Measurements from ENCODE around the gene SLC7A4. TPM values are rescaled to one million over a fixed set of nuclear protein-coding genes. Genes with fewer than 3 reads are reported as not detected.
"Not testable (repeated sequence)": the region's sequence is repeated elsewhere in the genome, so short reads cannot be mapped to it uniquely, and the experiment has no call there.

The SLC7A4 gene
- total RNA-seq, 1 donor: 0.36 TPM

- not testable (repeated sequence) for H3K79me2 ChIP-seq (ENCODE audit: insufficient read depth, low read length); H3K27ac ChIP-seq (ENCODE audit: low read depth, low read length); H3K4me1 ChIP-seq (ENCODE audit: insufficient read depth, low read length); H3K36me3 ChIP-seq (ENCODE audit: insufficient read depth, low read length); H3K4me3 ChIP-seq (ENCODE audit: insufficient read depth, low read length); H4K20me1 ChIP-seq (ENCODE audit: insufficient read depth, low read length); DNase-seq (ENCODE audit: insufficient read length, low spot score, missing footprints); H3K9me3 ChIP-seq (ENCODE audit: low read depth, low read length); H3K4me2 ChIP-seq (ENCODE audit: insufficient read depth, low read length); H2AFZ ChIP-seq (ENCODE audit: low read length)
- H3K27me3 ChIP-seq (ENCODE audit: insufficient read depth, low read length): peaks cover 13% of the 10 kb centered on the region
Observed at GRCh38 chr22:21060363-21060762, 28.0 kb upstream of the SLC7A4 start.

GRCh38 chr22:21055880-21056319 lies 23.5 kb upstream of the SLC7A4 start:
- no peak for TF ChIP-seq CTCF (IDR thresholded peaks at IDR 0.05; ENCODE audit: extremely low read depth, low read depth, low read length)
- H3K27me3 ChIP-seq (ENCODE audit: insufficient read depth, low read length): peaks cover 12% of the 10 kb centered on the region
- H2AFZ ChIP-seq (ENCODE audit: low read length): no peak overlapping the region
- H3K9me3 ChIP-seq (ENCODE audit: low read depth, low read length): no peaks in the 10 kb centered on the region
- H3K4me2 ChIP-seq (ENCODE audit: insufficient read depth, low read length): no peak overlapping the region
- H3K27ac ChIP-seq (ENCODE audit: low read depth, low read length): no peak overlapping the region
- no peaks in the 10 kb centered on the region for H4K20me1 ChIP-seq (ENCODE audit: insufficient read depth, low read length)
- no peaks in the 10 kb centered on the region for H3K79me2 ChIP-seq (ENCODE audit: insufficient read depth, low read length)
- H3K4me1 ChIP-seq (ENCODE audit: insufficient read depth, low read length): no peaks in the 10 kb centered on the region
- no peaks in the 10 kb centered on the region for H3K36me3 ChIP-seq (ENCODE audit: insufficient read depth, low read length)
- no peak for DNase-seq (ENCODE audit: insufficient read length, low spot score, missing footprints)
- H3K4me3 ChIP-seq (ENCODE audit: insufficient read depth, low read length): no peak overlapping the region

- Histone ChIP-seq H3K4me3 (ENCODE audit: insufficient read depth, low read length) (no peak overlapping the region), H3K27ac (ENCODE audit: low read depth, low read length) (no peak overlapping the region), H3K36me3 (ENCODE audit: insufficient read depth, low read length) (no peaks in the 10 kb centered on the region), H3K27me3 (ENCODE audit: insufficient read depth, low read length) (peaks cover 12% of the 10 kb centered on the region), H4K20me1 (ENCODE audit: insufficient read depth, low read length) (no peaks in the 10 kb centered on the region), H2AFZ (ENCODE audit: low read length) (no peak overlapping the region), H3K79me2 (ENCODE audit: insufficient read depth, low read length) (no peaks in the 10 kb centered on the region), H3K4me2 (ENCODE audit: insufficient read depth, low read length) (no peak overlapping the region), H3K4me1 (ENCODE audit: insufficient read depth, low read length) (no peaks in the 10 kb centered on the region), H3K9me3 (ENCODE audit: low read depth, low read length) (no peaks in the 10 kb centered on the region)
- TF ChIP-seq CTCF (IDR thresholded peaks at IDR 0.05; ENCODE audit: extremely low read depth, low read depth, low read length): no peak
- DNase-seq (ENCODE audit: insufficient read length, low spot score, missing footprints): no peak
Observed at GRCh38 chr22:21055564-21055834, 23.1 kb upstream of the SLC7A4 start.

- no peaks in the 10 kb centered on the region for H3K9me3 ChIP-seq (ENCODE audit: low read depth, low read length)
- H3K79me2 ChIP-seq (ENCODE audit: insufficient read depth, low read length): no peaks in the 10 kb centered on the region
- H3K36me3 ChIP-seq (ENCODE audit: insufficient read depth, low read length): no peaks in the 10 kb centered on the region
- no peak overlapping the region for H3K4me2 ChIP-seq (ENCODE audit: insufficient read depth, low read length)
- H4K20me1 ChIP-seq (ENCODE audit: insufficient read depth, low read length): no peaks in the 10 kb centered on the region
- no peak for DNase-seq (ENCODE audit: insufficient read length, low spot score, missing footprints)
- no peak overlapping the region for H3K4me3 ChIP-seq (ENCODE audit: insufficient read depth, low read length)
- H3K27ac ChIP-seq (ENCODE audit: low read depth, low read length): no peak overlapping the region
- H3K27me3 ChIP-seq (ENCODE audit: insufficient read depth, low read length): peaks cover 12% of the 10 kb centered on the region
- no peaks in the 10 kb centered on the region for H3K4me1 ChIP-seq (ENCODE audit: insufficient read depth, low read length)
- no peak for TF ChIP-seq CTCF (IDR thresholded peaks at IDR 0.05; ENCODE audit: extremely low read depth, low read depth, low read length)
- H2AFZ ChIP-seq (ENCODE audit: low read length): no peak overlapping the region
Observed at GRCh38 chr22:21054714-21055563, 22.6 kb upstream of the SLC7A4 start.
